ENCODE data around the gene MUC20. TPM values are rescaled to one million over a fixed set of nuclear protein-coding genes. Genes with fewer than 3 reads are reported as not detected.
"Not testable (repeated sequence)": the region's sequence is repeated elsewhere in the genome, so short reads cannot be mapped to it uniquely, and the experiment has no call there.

The MUC20 gene, protein sequence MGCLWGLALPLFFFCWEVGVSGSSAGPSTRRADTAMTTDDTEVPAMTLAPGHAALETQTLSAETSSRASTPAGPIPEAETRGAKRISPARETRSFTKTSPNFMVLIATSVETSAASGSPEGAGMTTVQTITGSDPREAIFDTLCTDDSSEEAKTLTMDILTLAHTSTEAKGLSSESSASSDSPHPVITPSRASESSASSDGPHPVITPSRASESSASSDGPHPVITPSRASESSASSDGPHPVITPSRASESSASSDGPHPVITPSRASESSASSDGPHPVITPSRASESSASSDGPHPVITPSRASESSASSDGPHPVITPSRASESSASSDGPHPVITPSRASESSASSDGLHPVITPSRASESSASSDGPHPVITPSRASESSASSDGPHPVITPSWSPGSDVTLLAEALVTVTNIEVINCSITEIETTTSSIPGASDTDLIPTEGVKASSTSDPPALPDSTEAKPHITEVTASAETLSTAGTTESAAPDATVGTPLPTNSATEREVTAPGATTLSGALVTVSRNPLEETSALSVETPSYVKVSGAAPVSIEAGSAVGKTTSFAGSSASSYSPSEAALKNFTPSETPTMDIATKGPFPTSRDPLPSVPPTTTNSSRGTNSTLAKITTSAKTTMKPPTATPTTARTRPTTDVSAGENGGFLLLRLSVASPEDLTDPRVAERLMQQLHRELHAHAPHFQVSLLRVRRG
- total RNA-seq: 198 TPM

DNA sequence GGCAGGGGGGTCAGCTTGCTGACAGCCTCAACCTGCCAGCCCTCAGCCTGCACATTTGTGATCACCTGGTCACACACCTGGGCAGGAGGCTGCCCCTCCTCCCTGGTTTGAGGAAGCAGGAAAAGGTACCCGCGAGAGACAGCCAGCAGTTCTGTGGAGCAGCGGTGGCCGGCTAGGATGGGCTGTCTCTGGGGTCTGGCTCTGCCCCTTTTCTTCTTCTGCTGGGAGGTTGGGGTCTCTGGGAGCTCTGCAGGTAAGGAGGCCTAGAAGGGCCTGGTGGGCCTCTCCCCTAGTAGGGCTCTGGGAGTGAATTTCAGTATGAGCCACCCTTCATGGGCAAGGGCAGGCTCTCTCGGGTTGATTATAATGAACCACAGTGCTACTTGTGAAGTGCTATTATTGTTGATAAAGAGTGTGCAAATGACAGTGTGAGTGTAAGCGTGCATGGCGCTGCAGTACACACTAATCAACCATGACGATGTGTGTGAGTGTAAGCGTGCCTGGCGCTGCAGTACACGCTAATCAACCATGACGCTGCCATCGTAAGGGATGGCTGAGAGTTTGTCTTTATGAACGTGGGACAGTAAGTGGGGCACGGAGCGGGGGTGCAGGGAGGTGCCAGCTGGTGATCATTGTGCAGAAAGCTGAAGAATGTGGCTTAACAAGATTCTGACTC lies at the start of gene MUC20:
Gene MUC20 (plus strand): TSS at position 148 of the 676 bp plus-strand sequence. CDS start 30 bp downstream, at position 178.
- peak; percentile 90 for DNase-seq (ENCODE audit: low spot score)

DNA sequence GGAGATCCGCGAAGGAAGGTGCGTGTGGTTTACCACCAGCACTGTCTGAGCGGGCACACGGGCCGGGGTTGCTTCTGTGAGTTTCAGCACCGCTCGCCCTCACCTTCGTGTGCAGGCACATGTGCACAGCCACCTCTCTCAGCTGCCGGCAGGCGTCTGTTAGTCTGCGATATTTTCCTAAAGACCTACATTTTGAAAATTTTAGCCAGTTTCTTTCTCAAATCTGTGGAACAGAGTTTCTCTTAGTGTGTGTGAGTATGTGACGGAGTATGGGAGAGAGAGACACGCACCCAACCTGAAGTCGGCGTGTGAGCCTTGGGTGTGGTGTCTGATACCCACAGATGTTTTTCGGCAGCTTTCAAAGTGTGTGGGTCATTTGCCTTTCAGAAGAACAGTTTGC lies 49.5 kb upstream of the MUC20 start:
- DNase-seq (ENCODE audit: low spot score): not testable (repeated sequence)

DNA sequence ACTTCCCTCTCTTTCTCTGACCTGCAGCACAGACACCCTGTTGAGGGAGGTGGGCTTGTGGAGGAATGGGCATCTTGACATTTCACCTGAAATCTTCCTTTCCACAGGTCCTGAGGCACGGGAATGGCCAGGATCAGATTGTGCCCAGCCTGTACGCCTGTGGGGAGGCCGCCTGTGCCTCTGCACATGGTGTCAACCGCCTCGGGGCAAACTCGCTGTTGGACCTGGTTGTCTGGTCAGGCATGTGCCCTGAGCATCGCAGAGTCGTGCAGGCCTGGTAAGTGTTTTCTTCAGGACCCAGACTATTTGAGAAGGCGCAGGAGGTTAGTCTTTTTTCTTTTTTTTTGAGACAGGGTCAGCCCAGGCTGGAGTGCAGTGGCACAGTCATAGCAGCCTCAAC lies 47.1 kb upstream of the MUC20 start:
- not testable (repeated sequence) for DNase-seq (ENCODE audit: low spot score)

DNA sequence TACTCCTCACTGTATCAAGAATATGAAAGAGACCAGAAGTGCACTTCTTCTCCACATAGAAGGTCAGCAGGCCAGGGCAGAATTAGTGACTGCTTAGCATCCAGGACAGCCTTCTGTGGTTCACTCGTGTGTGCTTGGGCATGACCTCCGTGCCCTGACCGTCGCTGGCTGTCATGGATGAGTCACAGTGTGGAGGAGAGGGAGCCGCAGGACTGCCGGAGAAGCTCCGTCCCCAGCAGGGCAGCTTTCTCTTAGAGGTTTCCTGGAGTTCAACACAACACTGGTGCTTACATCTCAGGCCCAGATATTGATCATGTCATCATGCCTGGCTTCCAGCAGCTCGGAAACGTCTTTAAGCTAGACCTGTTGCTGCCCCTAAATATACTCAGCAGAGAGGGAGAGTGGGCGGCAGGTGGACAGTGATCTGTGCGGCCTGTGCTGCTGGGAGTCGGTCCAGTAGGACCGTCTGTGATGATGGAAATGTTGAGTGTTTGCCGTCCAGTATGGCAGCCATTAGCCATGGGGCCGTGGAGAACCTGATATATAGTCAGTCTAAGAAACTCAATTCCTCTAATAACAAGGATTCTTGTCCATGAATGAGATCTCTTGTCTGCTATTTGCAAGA lies 42.3 kb upstream of the MUC20 start:
- not testable (repeated sequence) for DNase-seq (ENCODE audit: low spot score)

DNA sequence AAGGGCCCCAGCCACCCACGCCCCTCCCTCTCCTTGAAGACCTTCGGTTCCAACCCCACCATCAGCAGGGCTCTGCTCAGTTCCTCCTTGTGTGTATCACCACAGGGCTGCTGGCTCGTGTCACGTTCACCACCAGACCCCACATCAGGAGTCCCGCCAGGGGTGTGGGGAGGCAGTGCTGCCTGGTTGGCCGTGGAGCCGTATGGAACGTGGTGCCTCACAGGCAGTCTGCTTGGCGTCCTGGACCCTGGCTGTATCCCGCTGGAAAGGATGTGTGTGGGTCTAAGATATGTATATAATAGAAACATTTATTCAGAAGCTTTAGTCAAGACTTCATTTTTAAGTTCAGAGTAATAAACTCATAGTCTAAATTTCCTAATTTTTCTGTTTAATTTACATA lies 40.1 kb upstream of the MUC20 start:
- not testable (repeated sequence) for DNase-seq (ENCODE audit: low spot score)

DNA sequence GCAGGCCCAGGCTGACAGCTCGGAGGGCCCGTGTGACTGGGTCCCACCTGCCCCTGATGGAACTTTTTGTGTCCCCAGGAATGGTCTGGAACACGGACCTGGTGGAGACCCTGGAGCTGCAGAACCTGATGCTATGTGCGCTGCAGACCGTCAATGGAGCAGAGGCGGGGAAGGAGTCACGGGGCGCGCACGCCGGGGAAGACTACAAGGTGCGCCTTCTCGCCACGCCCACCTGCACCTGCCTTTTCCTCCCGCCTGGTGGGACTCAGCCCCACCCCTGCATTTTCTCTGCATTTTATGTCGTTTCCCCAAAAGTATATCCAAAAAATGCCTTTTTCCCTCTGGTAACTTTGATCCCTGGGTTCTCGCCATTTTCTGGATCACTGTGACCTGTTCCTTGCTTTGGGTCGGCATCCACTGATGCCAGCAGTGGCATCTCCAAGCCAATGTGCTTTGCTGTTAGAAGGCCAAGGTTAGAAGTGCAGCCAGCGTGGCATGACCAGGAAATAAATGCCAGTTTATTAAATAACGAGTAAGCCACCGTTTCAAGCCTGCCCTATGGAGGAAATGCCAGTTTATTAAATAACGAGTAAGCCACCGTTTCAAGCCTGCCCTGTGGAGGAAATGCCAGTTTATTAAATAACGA lies 39.2 kb upstream of the MUC20 start:
- not testable (repeated sequence) for DNase-seq (ENCODE audit: low spot score)

DNA sequence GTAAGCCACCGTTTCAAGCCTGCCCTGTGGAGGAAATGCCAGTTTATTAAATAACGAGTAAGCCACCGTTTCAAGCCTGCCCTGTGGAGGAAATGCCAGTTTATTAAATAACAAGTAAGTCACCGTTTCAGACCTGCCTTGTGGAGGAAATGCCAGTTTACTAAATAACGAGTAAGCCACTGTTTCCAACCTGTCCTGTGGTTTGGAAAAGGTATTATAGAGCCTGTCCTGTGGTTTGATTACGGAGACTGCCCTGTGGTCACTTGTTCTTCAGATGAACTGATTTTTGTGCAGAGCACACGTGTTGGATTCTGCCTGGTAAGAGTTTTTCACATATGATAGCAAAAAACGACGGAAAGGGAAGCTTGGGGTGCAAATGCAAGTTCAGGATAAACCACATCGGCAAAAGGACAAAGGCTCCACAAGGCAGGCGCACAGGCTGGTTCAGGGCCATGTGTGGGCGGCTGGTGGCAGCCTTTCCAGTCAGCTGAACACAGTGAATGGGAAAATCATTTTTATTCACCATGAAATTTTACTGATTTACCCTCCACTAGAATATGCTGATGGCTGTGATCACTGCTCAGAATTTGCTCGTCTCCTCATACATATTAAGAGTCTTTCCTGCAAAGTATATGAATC lies 38.6 kb upstream of the MUC20 start:
- DNase-seq (ENCODE audit: low spot score): not testable (repeated sequence)

DNA sequence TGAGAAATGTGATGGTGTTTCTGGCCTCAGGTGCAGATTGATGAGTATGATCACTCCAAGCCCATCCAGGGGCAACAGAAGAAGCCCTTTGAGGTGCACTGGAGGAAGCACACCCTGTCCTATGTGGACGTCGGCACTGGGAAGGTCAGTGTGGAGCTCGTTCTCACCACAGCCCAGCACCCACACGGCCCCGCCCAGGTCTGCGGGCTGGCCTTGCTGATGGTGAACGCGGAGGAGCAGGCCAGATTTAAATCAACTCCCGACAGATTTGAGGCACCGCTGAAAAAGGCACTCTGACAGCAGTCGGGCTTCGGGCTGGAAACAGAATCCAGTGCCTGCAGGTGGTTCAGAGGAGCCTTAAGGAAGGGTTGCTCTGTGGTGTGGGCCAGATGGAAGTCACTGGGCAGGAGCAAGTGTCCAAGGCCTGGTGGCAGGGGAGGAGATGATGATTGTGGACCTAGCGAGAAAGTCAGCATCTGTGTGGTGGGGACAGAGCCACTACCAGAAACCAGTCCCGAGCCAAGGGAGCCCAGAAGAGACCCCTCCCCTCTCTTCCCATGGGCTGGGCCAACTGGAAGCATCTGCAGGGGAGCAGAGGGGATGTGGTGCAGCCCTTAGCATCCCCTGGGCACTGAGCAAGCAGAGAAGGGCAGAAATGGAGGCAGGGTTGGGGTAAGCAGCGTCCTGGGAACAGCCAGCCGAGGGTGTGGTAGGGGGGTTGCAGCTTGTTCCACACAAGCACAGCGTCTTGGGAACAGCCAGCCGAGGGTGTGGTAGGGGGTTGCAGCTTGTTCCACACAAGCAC lies 36.9 kb upstream of the MUC20 start:
- DNase-seq (ENCODE audit: low spot score): not testable (repeated sequence)

DNA sequence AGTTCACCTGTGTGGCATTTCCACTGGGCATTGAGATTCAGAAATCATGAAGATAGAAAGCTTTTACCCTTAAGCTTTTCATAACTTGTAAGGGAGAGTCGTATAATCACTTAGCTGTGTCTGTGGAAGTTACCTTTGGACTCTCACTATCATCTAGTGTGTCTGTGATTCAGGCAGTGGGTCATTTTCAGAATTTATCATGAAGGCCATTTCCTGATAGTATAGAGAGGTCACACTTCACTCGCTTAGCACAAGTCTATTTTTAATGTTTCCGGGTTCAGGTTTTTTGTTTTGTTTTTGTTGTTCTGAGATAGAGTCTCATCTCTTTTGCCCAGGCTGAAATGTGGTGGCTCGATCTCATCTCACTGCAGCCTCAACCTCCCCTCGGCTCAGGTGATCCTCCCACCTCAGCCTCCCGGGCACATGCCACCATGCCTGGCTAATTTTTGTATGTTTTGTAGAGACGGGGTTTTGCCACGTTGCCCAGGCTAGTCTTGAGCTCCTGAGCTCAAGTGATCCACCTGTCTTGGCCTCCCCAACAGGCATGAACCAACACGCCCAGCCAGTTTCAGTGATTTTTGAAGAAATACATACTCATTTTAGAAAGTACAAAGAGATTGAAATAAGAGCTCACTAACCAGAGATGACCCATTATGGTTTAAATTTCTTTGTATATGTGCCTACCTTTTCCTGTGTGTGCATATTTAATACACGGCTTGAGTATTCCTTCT lies 36.1 kb upstream of the MUC20 start:
- not testable (repeated sequence) for DNase-seq (ENCODE audit: low spot score)

DNA sequence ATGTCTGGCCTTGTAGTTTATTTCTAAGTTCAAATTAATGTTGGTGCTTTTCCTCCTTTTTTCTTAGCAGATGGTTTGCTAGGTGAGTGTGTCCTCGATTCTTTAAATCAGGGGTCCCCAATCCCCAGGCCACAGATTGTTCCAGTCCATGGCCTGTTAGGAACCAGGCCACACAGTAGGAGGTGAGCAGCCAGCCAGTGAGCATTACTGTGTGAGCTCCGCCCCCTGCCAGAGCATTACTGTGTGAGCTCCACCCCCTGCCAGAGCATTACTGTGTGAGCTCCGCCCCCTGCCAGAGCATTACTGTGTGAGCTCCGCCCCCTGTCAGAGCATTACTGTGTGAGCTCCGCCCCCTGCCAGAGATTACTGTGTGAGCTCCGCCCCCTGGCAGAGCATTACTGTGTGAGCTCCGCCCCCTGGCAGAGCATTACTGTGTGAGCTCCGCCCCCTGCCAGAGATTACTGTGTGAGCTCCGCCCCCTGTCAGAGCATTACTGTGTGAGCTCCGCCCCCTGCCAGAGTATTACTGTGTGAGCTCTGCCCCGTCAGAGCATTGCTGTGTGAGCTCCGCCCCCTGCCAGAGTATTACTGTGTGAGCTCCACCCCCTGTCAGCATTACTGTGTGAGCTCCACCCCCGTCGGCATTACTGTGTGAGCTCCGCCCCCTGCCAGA lies 34.1 kb upstream of the MUC20 start:
- DNase-seq (ENCODE audit: low spot score): not testable (repeated sequence)

DNA sequence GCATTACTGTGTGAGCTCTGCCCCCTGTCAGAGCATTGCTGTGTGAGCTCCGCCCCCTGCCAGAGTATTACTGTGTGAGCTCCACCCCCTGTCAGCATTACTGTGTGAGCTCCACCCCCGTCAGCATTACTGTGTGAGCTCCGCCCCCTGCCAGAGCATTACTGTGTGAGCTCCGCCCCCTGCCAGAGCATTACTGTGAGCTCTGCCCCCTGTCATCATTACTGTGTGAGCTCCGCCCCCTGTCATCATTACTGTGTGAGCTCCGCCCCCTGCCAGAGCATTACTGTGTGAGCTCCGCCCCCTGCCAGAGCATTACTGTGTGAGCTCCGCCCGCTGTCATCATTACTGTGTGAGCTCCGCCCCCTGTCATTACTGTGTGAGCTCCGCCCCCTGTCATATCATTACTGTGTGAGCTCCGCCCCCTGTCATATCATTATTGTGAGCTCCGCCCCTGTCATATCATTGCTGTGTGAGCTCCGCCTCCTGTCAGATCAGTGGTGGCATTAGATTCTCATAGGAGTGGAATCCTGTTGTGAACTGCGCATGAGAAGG lies 33.5 kb upstream of the MUC20 start:
- not testable (repeated sequence) for DNase-seq (ENCODE audit: low spot score)

DNA sequence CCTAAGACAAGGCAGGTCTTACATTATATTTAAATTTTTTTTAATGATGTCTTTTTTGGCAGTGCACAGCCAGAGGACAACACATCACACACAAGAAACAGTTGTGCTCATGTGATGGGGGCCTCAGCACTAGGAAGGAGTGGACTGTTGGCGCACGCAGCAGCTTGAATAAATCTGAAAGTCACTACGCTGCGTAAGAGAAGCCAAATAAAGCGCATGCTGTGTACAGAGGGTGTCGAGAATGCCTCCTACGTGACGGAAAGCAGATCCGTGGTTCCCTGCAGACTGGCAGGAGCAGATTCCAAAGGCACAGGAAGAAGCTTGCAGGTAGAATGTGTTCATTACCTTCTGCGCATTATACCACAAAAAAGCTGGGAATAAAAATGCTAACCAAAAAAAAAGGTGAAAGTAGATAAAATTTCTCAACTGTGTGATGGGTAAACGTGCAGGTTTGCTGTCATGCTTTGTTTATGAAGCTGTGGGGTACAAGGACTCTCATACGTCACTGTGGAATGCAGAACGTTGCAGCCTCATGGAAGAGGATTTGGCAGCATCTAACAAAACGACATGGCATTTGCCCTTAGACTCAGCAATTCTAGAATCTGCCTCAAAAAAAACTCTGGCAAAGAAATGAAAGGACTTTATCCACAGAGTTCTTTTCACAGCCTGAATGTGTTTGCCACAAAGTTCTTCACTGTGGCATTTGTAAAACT lies 32.2 kb upstream of the MUC20 start:
- DNase-seq (ENCODE audit: low spot score): peak; percentile 55

DNA sequence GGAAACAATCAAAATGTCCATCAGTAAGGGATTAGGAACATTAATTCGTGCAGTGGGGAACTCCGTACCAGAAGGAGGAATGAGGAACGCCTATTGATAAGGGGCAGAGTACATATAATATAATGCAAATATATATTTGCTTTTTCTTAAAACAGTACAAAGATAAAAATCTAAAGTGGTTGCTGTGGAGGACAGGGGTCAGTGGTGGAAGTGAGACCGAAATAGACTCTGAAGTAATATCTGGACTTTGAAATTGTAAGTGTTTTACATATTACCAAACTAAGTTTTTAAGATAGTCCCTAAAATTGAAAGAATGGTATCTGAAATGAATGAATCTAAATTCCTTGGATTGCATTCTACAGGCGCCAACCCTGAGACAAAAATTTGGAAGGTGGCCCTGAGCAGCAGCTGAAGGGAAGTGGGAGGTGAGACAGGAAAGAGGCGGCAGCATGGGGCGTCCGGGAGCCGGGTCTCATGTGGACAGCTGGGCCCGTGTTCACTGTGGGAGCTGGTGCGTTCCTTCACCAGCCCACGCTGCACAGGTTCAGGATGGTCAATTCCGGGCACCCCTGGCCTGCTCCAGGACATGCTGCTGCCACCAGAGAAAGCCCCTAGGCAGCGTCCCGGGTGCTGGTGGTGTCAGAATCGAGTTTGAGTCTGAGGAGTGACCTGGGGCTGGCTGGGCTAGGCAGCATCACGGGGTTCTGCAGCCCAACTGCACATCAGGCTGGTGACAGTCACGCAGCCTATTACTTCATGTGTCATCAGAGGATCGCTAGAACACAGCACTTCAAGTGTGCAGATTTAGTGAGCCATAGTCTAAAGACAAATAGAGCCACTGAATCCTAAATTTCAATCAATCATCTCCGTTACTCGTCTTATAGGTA lies 31.4 kb upstream of the MUC20 start:
- not testable (repeated sequence) for DNase-seq (ENCODE audit: low spot score)

DNA sequence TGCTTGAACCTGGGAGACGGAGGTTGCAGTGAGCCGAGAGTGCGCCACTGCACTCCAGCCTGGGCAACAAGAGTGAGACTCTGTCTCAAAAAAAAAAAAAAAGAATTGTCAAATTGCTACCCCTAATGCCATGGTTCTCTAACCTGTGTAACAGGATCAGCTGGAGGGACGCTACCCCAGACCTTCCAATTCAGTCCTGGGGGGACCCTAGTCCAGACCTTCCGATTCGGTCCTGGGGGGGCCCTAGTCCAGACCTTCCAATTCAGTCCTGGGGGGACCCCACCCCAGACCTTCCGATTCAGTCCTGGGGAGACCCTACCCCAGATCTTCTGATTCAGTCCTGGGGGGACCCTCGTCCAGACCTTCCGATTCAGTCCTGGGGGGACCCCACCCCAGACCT lies 29.8 kb upstream of the MUC20 start:
- DNase-seq (ENCODE audit: low spot score): no peak

DNA sequence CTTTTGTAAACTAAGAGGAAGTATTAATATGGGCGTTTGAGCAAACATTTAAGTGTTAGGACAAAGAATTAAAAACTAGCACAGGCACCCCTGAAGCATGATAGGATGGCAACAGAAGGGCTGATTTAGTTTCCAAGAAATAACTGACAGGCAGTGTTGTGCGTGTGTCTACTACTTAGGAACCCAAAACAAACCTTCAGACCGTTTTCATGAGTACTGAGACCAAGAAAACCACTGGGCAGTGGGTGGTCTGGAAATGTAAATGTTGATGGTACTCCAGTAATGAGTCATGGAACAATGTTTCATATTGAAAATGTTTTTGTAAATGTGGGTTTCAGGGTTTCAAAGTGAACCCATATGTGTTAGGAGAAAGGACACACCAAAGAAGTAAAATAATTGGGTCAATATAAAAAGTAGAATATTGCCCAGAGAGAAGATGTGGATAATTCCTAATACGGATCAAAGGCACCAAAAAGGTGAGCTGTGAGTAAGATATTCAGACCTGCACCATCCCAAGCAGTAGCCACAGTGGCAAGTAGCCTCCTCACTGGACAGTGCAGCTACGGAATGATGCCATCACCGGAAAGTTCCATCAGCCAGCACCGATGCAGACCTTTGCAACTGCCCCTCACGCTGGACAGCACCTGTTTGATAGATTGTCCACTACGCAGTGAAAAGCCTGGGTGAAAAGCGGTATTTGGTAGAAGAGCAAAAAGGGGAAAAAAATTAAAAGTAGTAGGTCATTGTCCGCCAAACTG lies 29.0 kb upstream of the MUC20 start:
- not testable (repeated sequence) for DNase-seq (ENCODE audit: low spot score)

DNA sequence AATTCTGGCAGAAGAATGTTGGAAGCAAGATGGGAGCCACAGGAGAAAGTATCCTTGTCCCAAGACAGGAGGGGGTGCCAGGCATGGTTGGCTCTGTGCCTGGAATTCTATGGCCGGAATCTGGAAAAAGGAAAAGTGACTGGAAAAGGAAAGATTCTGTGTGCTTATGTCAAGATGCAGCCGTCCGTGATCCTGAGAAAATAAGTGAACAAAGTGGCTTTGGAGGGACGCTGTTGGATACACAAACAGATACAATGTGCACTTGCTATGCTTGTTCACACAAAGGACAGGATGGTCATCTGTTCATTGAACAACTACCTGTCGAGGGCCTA lies 28.5 kb upstream of the MUC20 start:
- no peak for DNase-seq (ENCODE audit: low spot score)
